ENCODE results near the gene TUT1. TPM values are rescaled to one million over a fixed set of nuclear protein-coding genes. Genes with fewer than 3 reads are reported as not detected.

TUT1 gene
- total and polyA plus RNA-seq, 2 experiments from 2014 or later: 6.1 to 12.1 TPM

DNA sequence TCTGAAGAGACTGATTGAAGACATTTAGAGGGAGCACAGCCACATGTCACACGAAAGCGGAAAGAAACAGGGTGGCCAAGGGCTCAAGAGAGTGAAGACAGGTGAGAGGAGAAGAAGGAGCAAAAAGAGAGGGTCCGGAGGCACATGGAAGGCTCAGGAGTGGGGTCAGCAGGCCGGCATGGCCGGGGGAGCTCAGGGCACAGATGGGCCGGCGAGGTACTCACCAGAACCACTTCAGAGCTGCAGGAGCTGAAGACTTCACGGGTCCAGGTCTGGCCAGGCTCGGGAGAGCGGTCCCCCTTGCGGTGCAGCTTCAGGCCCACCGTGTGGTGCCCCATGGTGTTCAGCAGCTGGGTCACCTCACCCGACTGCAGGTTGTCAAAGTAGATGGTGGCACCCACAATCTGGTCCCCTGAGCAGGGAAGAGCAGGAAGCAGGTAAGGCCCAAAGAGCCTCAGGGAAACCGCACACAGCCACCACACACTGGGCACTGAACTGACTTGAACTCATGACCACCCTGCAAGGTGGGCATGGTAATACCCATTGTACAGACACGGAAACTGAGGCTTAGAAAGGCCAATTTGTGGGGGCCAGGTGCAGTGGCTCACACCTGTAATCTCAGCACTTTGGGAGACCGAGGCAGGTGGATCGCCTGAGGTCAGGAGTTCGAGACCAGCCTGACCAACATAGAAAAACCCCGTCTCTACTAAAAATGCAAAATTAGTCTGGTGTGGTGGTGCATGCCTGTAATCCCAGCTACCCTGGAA lies 56.4 kb downstream of the TUT1 start:
- Histone ChIP-seq H3K9me2 (ENCODE audit: insufficient read depth) (no peaks in the 10 kb centered on the region), H2AFZ (no peak overlapping the region), H3K79me2 (ENCODE audit: insufficient read depth) (peaks cover 99% of the 10 kb centered on the region), H3K9me3 (ENCODE audit: low read depth) (no peaks in the 10 kb centered on the region), H3K27me3 (replicated peaks; ENCODE audit: insufficient read depth) (no peaks in the 10 kb centered on the region), H4K20me1 (ENCODE audit: insufficient read depth) (peaks cover 71% of the 10 kb centered on the region), H3K4me2 (ENCODE audit: unreplicated experiment) (no peak overlapping the region), H3K4me3 (no peak overlapping the region), H3K9ac (no peak overlapping the region), H3F3A (ENCODE audit: insufficient read depth) (peaks cover 63% of the 10 kb centered on the region), H3K4me1 (ENCODE audit: insufficient read depth) (peaks cover 35% of the 10 kb centered on the region), H3K36me3 (ENCODE audit: low read depth) (peaks cover 53% of the 10 kb centered on the region), H3K27ac (no peak overlapping the region)
- TF ChIP-seq EZH2 (IDR thresholded peaks at IDR 0.05; ENCODE audit: insufficient read depth, poor library complexity, severe bottlenecking) (no peak), EZH2phosphoT487 (IDR thresholded peaks at IDR 0.05; ENCODE audit: insufficient read depth, low read depth) (no peak)
- no peak for DNase-seq
- 95 to 96% methylated on average over 18 to 19 of the region's 19 CpGs for WGBS, 2 experiments (ENCODE audit: low coverage in 1 of 2, low lambda C conversion rate in 2 of 2, missing lambda C conversion rate in 2 of 2)
- in situ Hi-C loops (cut with MboI): no loop called here

DNA sequence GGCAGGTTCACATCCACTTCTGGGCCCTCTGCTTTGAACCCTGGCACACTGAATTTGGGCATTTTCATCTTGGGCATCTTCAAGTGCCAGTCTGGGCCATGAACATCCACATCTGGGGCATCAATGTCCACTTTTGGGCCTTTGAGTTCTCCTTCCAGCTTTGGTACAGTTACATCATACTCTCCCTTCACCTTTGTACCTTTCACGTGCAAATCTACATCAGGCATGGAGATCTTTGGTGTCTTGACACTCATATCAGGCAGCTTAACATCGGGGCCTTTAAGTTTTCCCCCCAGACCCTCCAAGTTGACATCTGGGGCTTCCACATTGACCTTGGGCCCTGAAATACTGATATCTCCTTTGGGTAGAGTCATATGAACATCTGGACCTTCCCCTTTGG lies 59.2 kb downstream of the TUT1 start:
- no peak overlapping the region for H3K9ac ChIP-seq
- no peaks in the 10 kb centered on the region for H3K9me2 ChIP-seq (ENCODE audit: insufficient read depth)
- no peak overlapping the region for H2AFZ ChIP-seq
- no peak overlapping the region for H3K4me2 ChIP-seq (ENCODE audit: unreplicated experiment)
- no peak for DNase-seq
- peaks cover 70% of the 10 kb centered on the region for H3F3A ChIP-seq (ENCODE audit: insufficient read depth)
- H3K79me2 ChIP-seq (ENCODE audit: insufficient read depth): peaks cover 100% of the 10 kb centered on the region
- in situ Hi-C loops (cut with MboI): no loop called here
- H3K4me1 ChIP-seq (ENCODE audit: insufficient read depth): peaks cover 9% of the 10 kb centered on the region
- no peak overlapping the region for H3K27ac ChIP-seq
- no peak overlapping the region for H3K4me3 ChIP-seq
- no peaks in the 10 kb centered on the region for H3K27me3 ChIP-seq (replicated peaks; ENCODE audit: insufficient read depth)
- TF ChIP-seq EZH2phosphoT487 (IDR thresholded peaks at IDR 0.05; ENCODE audit: insufficient read depth, low read depth) (no peak), EZH2 (IDR thresholded peaks at IDR 0.05; ENCODE audit: insufficient read depth, poor library complexity, severe bottlenecking) (no peak)
- WGBS, 2 experiments (ENCODE audit: low coverage in 1 of 2, low lambda C conversion rate in 2 of 2, missing lambda C conversion rate in 2 of 2): 68 to 74% methylated on average over 2 of the region's 2 CpGs
- no peaks in the 10 kb centered on the region for H3K9me3 ChIP-seq (ENCODE audit: low read depth)
- peaks cover 65% of the 10 kb centered on the region for H4K20me1 ChIP-seq (ENCODE audit: insufficient read depth)
- peaks cover 79% of the 10 kb centered on the region for H3K36me3 ChIP-seq (ENCODE audit: low read depth)

Small RNAs within 50 kb of the gene (microRNA-seq; reads per million reads assigned to microRNA genes)
- gene MIR6747 (ENCODE audit: borderline number of aligned reads): not detected

Small RNAs within 50 kb of the gene (small RNA-seq; reads per million reads assigned to genes)
- gene AP001458.1 (ENCODE audit: low read depth, low replicate concordance) (not detected), gene EEF1G (ENCODE audit: low read depth, low replicate concordance) (not detected), gene MIR6747 (ENCODE audit: low read depth, low replicate concordance) (not detected)

Other genes starting within 250 kb of the TUT1 start
- gene SCGB1A1, start 172.5 kb downstream of the TUT1 start, total RNA-seq (2014; rRNA removed; shearing (Covaris generic)): not detected in 2 replicates
- not detected in 2 replicates for gene SCGB1A1, start 172.5 kb downstream of the TUT1 start, polyA plus RNA-seq (2016; fragmentation: Nextera tagmentation; extraction: Ambion mirVana)
- 548 and 557 TPM in 2 replicates for gene AHNAK, start 44.7 kb downstream of the TUT1 start, total RNA-seq (2014; rRNA removed; shearing (Covaris generic))
- gene AHNAK, start 44.7 kb downstream of the TUT1 start, polyA plus RNA-seq (2016; fragmentation: Nextera tagmentation; extraction: Ambion mirVana): 163 and 167 TPM in 2 replicates
- gene EEF1G, start 17.6 kb downstream of the TUT1 start, total RNA-seq (2014; rRNA removed; shearing (Covaris generic)): 1,322 and 1,677 TPM in 2 replicates
- 533 and 544 TPM in 2 replicates for gene EEF1G, start 17.6 kb downstream of the TUT1 start, polyA plus RNA-seq (2016; fragmentation: Nextera tagmentation; extraction: Ambion mirVana)
- 98.8 and 114 TPM in 2 replicates for gene MTA2, start 10.3 kb upstream of the TUT1 start, total RNA-seq (2014; rRNA removed; shearing (Covaris generic))
- 26.3 and 28.9 TPM in 2 replicates for gene MTA2, start 10.3 kb upstream of the TUT1 start, polyA plus RNA-seq (2016; fragmentation: Nextera tagmentation; extraction: Ambion mirVana)
- 43.4 and 47.2 TPM in 2 replicates for gene EML3, start 21.3 kb upstream of the TUT1 start, total RNA-seq (2014; rRNA removed; shearing (Covaris generic))
- gene EML3, start 21.3 kb upstream of the TUT1 start, polyA plus RNA-seq (2016; fragmentation: Nextera tagmentation; extraction: Ambion mirVana): 32.8 and 34.8 TPM in 2 replicates
- 3.4 and 6.5 TPM in 2 replicates for gene ROM1, start 21.7 kb upstream of the TUT1 start, total RNA-seq (2014; rRNA removed; shearing (Covaris generic))
- 5.4 and 8.8 TPM in 2 replicates for gene ROM1, start 21.7 kb upstream of the TUT1 start, polyA plus RNA-seq (2016; fragmentation: Nextera tagmentation; extraction: Ambion mirVana)
- gene B3GAT3, start 30.5 kb upstream of the TUT1 start, total RNA-seq (2014; rRNA removed; shearing (Covaris generic)): 32.1 and 35.6 TPM in 2 replicates
- gene B3GAT3, start 30.5 kb upstream of the TUT1 start, polyA plus RNA-seq (2016; fragmentation: Nextera tagmentation; extraction: Ambion mirVana): 44.2 and 46.7 TPM in 2 replicates
- 307 and 312 TPM in 2 replicates for gene GANAB, start 55.1 kb upstream of the TUT1 start, total RNA-seq (2014; rRNA removed; shearing (Covaris generic))
- 224 and 225 TPM in 2 replicates for gene GANAB, start 55.1 kb upstream of the TUT1 start, polyA plus RNA-seq (2016; fragmentation: Nextera tagmentation; extraction: Ambion mirVana)
- 26.4 and 30.4 TPM in 2 replicates for gene INTS5, start 61.8 kb upstream of the TUT1 start, total RNA-seq (2014; rRNA removed; shearing (Covaris generic))
- 17.1 and 18.9 TPM in 2 replicates for gene INTS5, start 61.8 kb upstream of the TUT1 start, polyA plus RNA-seq (2016; fragmentation: Nextera tagmentation; extraction: Ambion mirVana)
- gene C11orf98, start 73.7 kb upstream of the TUT1 start, total RNA-seq (2014; rRNA removed; shearing (Covaris generic)): 16.6 and 24.2 TPM in 2 replicates
- 76.8 and 77.9 TPM in 2 replicates for gene C11orf98, start 73.7 kb upstream of the TUT1 start, polyA plus RNA-seq (2016; fragmentation: Nextera tagmentation; extraction: Ambion mirVana)
- 5.4 and 6.1 TPM in 2 replicates for gene CSKMT, start 73.8 kb upstream of the TUT1 start, total RNA-seq (2014; rRNA removed; shearing (Covaris generic))
- 2.9 and 3.6 TPM in 2 replicates for gene CSKMT, start 73.8 kb upstream of the TUT1 start, polyA plus RNA-seq (2016; fragmentation: Nextera tagmentation; extraction: Ambion mirVana)
- 2.3 and 5.9 TPM in 2 replicates for gene UQCC3, start 80.2 kb upstream of the TUT1 start, total RNA-seq (2014; rRNA removed; shearing (Covaris generic))
- 14.5 and 15.1 TPM in 2 replicates for gene UQCC3, start 80.2 kb upstream of the TUT1 start, polyA plus RNA-seq (2016; fragmentation: Nextera tagmentation; extraction: Ambion mirVana)
- gene LBHD1, start 80.7 kb upstream of the TUT1 start, total RNA-seq (2014; rRNA removed; shearing (Covaris generic)): 5.8 and 12.6 TPM in 2 replicates
- gene LBHD1, start 80.7 kb upstream of the TUT1 start, polyA plus RNA-seq (2016; fragmentation: Nextera tagmentation; extraction: Ambion mirVana): 3.6 and 4.3 TPM in 2 replicates
- 131 and 135 TPM in 2 replicates for gene UBXN1, start 87.5 kb upstream of the TUT1 start, total RNA-seq (2014; rRNA removed; shearing (Covaris generic))
- 84.0 and 85.3 TPM in 2 replicates for gene UBXN1, start 87.5 kb upstream of the TUT1 start, polyA plus RNA-seq (2016; fragmentation: Nextera tagmentation; extraction: Ambion mirVana)
- gene LRRN4CL, start 98.0 kb upstream of the TUT1 start, total RNA-seq (2014; rRNA removed; shearing (Covaris generic)): 6.9 and 12.3 TPM in 2 replicates
- gene LRRN4CL, start 98.0 kb upstream of the TUT1 start, polyA plus RNA-seq (2016; fragmentation: Nextera tagmentation; extraction: Ambion mirVana): 2.1 and 2.3 TPM in 2 replicates
- 51.0 and 63.5 TPM in 2 replicates for gene BSCL2, start 115.9 kb upstream of the TUT1 start, total RNA-seq (2014; rRNA removed; shearing (Covaris generic))
- 74.5 and 79.0 TPM in 2 replicates for gene BSCL2, start 115.9 kb upstream of the TUT1 start, polyA plus RNA-seq (2016; fragmentation: Nextera tagmentation; extraction: Ambion mirVana)
- gene GNG3, start 116.2 kb upstream of the TUT1 start, total RNA-seq (2014; rRNA removed; shearing (Covaris generic)): not detected in 2 replicates
- 0.29 TPM in 1 of 2 replicates, not detected in the other for gene GNG3, start 116.2 kb upstream of the TUT1 start, polyA plus RNA-seq (2016; fragmentation: Nextera tagmentation; extraction: Ambion mirVana)
- 2.9 and 5.0 TPM in 2 replicates for gene HNRNPUL2, start 135.9 kb upstream of the TUT1 start, total RNA-seq (2014; rRNA removed; shearing (Covaris generic))
- gene HNRNPUL2, start 135.9 kb upstream of the TUT1 start, polyA plus RNA-seq (2016; fragmentation: Nextera tagmentation; extraction: Ambion mirVana): 2.1 and 3.1 TPM in 2 replicates
- gene TTC9C, start 137.0 kb upstream of the TUT1 start, total RNA-seq (2014; rRNA removed; shearing (Covaris generic)): 28.9 and 54.6 TPM in 2 replicates
- 40.1 and 46.6 TPM in 2 replicates for gene TTC9C, start 137.0 kb upstream of the TUT1 start, polyA plus RNA-seq (2016; fragmentation: Nextera tagmentation; extraction: Ambion mirVana)
- 6.6 and 8.0 TPM in 2 replicates for gene ZBTB3, start 162.6 kb upstream of the TUT1 start, total RNA-seq (2014; rRNA removed; shearing (Covaris generic))
- gene ZBTB3, start 162.6 kb upstream of the TUT1 start, polyA plus RNA-seq (2016; fragmentation: Nextera tagmentation; extraction: Ambion mirVana): 4.9 and 5.5 TPM in 2 replicates
- gene POLR2G, start 170.1 kb upstream of the TUT1 start, total RNA-seq (2014; rRNA removed; shearing (Covaris generic)): 61.2 and 73.3 TPM in 2 replicates
- gene POLR2G, start 170.1 kb upstream of the TUT1 start, polyA plus RNA-seq (2016; fragmentation: Nextera tagmentation; extraction: Ambion mirVana): 154 and 156 TPM in 2 replicates
- 11.6 and 22.5 TPM in 2 replicates for gene TAF6L, start 179.9 kb upstream of the TUT1 start, total RNA-seq (2014; rRNA removed; shearing (Covaris generic))
- gene TAF6L, start 179.9 kb upstream of the TUT1 start, polyA plus RNA-seq (2016; fragmentation: Nextera tagmentation; extraction: Ambion mirVana): 8.2 and 9.1 TPM in 2 replicates
- 73.3 and 151 TPM in 2 replicates for gene TMEM179B, start 195.9 kb upstream of the TUT1 start, total RNA-seq (2014; rRNA removed; shearing (Covaris generic))
- 140 and 150 TPM in 2 replicates for gene TMEM179B, start 195.9 kb upstream of the TUT1 start, polyA plus RNA-seq (2016; fragmentation: Nextera tagmentation; extraction: Ambion mirVana)
- gene TMEM223, start 200.5 kb upstream of the TUT1 start, total RNA-seq (2014; rRNA removed; shearing (Covaris generic)): 32.0 and 33.4 TPM in 2 replicates
- 31.4 and 34.2 TPM in 2 replicates for gene TMEM223, start 200.5 kb upstream of the TUT1 start, polyA plus RNA-seq (2016; fragmentation: Nextera tagmentation; extraction: Ambion mirVana)
- gene NXF1, start 213.9 kb upstream of the TUT1 start, total RNA-seq (2014; rRNA removed; shearing (Covaris generic)): 25.0 and 32.0 TPM in 2 replicates
- 51.1 and 53.3 TPM in 2 replicates for gene NXF1, start 213.9 kb upstream of the TUT1 start, polyA plus RNA-seq (2016; fragmentation: Nextera tagmentation; extraction: Ambion mirVana)
- gene STX5, start 240.5 kb upstream of the TUT1 start, total RNA-seq (2014; rRNA removed; shearing (Covaris generic)): 43.9 and 45.7 TPM in 2 replicates
- gene STX5, start 240.5 kb upstream of the TUT1 start, polyA plus RNA-seq (2016; fragmentation: Nextera tagmentation; extraction: Ambion mirVana): 32.0 and 34.0 TPM in 2 replicates
- gene TEX54, start 241.3 kb upstream of the TUT1 start, total RNA-seq (2014; rRNA removed; shearing (Covaris generic)): not detected in 2 replicates
- gene TEX54, start 241.3 kb upstream of the TUT1 start, polyA plus RNA-seq (2016; fragmentation: Nextera tagmentation; extraction: Ambion mirVana): 0.44 TPM in 1 of 2 replicates, not detected in the other
- 41.4 and 50.4 TPM in 2 replicates for gene WDR74, start 248.1 kb upstream of the TUT1 start, total RNA-seq (2014; rRNA removed; shearing (Covaris generic))
- 33.6 and 34.3 TPM in 2 replicates for gene WDR74, start 248.1 kb upstream of the TUT1 start, polyA plus RNA-seq (2016; fragmentation: Nextera tagmentation; extraction: Ambion mirVana)

Measured in GM23248 (cell line).